ENCODE results near the gene ACADVL.
A peak's percentile ranks its signal among the peaks of the same experiment; 100 is the strongest.

The ACADVL gene

DNA sequence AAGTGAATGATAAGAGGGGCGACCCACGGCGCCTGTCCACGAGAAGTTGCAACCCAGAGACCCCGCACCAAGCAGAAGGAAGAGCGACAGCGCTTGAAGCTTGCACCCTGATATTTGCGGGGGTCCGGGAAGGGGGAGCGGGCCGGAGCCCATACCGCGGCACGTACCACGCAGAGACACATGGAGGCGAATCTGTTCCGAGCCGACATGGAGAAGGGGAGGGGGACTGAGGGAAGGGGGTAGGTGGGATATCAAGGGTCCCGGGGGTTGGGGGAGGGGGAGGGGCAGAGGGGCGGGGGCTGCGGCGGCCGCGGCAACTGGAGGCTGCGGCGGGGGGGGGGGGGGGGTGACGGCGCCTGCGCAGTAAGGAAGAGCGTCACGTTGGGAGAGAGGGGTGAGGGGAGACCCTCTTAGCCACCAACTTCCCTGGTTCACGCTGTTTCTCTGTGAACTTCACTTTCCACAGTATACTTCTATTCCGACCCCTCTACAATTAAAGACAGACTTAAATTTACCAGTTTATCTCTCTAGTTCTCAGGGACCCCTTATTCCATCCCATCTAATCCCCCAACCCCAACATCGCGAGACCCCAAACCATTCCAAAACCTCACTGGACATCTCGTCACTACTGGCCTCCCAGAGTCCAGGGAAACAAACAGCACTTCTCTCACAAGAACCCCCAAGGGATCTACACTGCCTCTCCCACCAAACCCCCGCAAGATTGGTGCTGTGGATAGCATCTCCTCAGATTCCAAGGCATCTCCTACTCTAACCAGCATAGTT, 8.1 kb upstream of the ACADVL start:
- Histone ChIP-seq H3K9ac (ENCODE audit: low read length) (peak overlapping the region; percentile 28), H3K27me3 (ENCODE audit: control insufficient read depth, insufficient read depth, low read length) (no peaks in the 10 kb centered on the region; the same call in 1 of the 2 replicates), H3K27ac (ENCODE audit: low read depth, low read length) (no peak overlapping the region), H3K4me1 (ENCODE audit: control insufficient read depth, insufficient read depth, low read length) (peaks cover 53% of the 10 kb centered on the region), H3K4me3 (ENCODE audit: low read depth, low read length) (peak overlapping the region; percentile 64), H3K9me3 (ENCODE audit: control insufficient read depth, insufficient read depth, low read depth, low read length) (no peaks in the 10 kb centered on the region), H3K36me3 (ENCODE audit: control insufficient read depth, insufficient read depth, low read length) (no peaks in the 10 kb centered on the region)

DNA sequence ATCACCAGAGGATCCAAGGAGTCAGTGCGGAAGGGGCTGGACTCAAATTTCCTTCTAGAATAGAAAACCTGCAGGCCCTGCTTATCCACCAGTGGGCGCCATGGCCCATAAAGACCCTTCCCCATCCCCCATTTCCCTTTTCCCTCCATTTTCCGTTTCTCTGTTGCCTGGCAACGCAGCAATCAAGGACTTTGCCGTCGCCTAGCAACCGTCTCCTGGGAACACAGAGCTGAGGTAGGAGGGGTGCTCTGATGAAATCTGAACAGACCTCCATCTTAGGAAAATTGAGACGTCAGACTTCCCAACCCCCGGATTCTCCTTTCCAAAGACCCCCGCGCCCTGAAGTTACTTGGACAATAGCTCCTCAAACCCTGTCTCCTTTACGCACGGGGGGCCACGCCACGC, 5.8 kb upstream of the ACADVL start:
- Histone ChIP-seq H3K36me3 (ENCODE audit: control insufficient read depth, insufficient read depth, low read length) (no peaks in the 10 kb centered on the region), H3K27me3 (ENCODE audit: control insufficient read depth, insufficient read depth, low read length) (no peaks in the 10 kb centered on the region), H3K4me3 (ENCODE audit: low read depth, low read length) (peak overlapping the region; percentile 61), H3K27ac (ENCODE audit: low read depth, low read length) (peak overlapping the region; percentile 77; the same call in 1 of the 2 replicates), H3K9me3 (ENCODE audit: control insufficient read depth, insufficient read depth, low read depth, low read length) (no peaks in the 10 kb centered on the region), H3K9ac (ENCODE audit: low read length) (peak overlapping the region; percentile 52), H3K4me1 (ENCODE audit: control insufficient read depth, insufficient read depth, low read length) (peaks cover 52% of the 10 kb centered on the region)

GRCh38 chr17:7214300-7215135, 5.2 kb upstream of the ACADVL start:
- peak overlapping the region; percentile 69 for H3K9ac ChIP-seq (ENCODE audit: low read length)
- H3K4me3 ChIP-seq (ENCODE audit: low read depth, low read length) = peak overlapping the region; percentile 69
- H3K36me3 ChIP-seq (ENCODE audit: control insufficient read depth, insufficient read depth, low read length) = no peaks in the 10 kb centered on the region
- peaks cover 53% of the 10 kb centered on the region for H3K4me1 ChIP-seq (ENCODE audit: control insufficient read depth, insufficient read depth, low read length)
- H3K27ac ChIP-seq (ENCODE audit: low read depth, low read length) = peak overlapping the region; percentile 77
- H3K27me3 ChIP-seq (ENCODE audit: control insufficient read depth, insufficient read depth, low read length) = no peaks in the 10 kb centered on the region
- H3K9me3 ChIP-seq (ENCODE audit: control insufficient read depth, insufficient read depth, low read depth, low read length) = no peaks in the 10 kb centered on the region

- Histone ChIP-seq H3K27ac (ENCODE audit: low read depth, low read length) (peak overlapping the region; percentile 28; the same call in 1 of the 2 replicates), H3K4me3 (ENCODE audit: low read depth, low read length) (peak overlapping the region; percentile 69), H3K4me1 (ENCODE audit: control insufficient read depth, insufficient read depth, low read length) (peaks cover 54% of the 10 kb centered on the region), H3K27me3 (ENCODE audit: control insufficient read depth, insufficient read depth, low read length) (no peaks in the 10 kb centered on the region), H3K9me3 (ENCODE audit: control insufficient read depth, insufficient read depth, low read depth, low read length) (no peaks in the 10 kb centered on the region), H3K9ac (ENCODE audit: low read length) (peak overlapping the region; percentile 59), H3K36me3 (ENCODE audit: control insufficient read depth, insufficient read depth, low read length) (no peaks in the 10 kb centered on the region)
Observed at GRCh38 chr17:7215136-7215638, 4.6 kb upstream of the ACADVL start.

DNA sequence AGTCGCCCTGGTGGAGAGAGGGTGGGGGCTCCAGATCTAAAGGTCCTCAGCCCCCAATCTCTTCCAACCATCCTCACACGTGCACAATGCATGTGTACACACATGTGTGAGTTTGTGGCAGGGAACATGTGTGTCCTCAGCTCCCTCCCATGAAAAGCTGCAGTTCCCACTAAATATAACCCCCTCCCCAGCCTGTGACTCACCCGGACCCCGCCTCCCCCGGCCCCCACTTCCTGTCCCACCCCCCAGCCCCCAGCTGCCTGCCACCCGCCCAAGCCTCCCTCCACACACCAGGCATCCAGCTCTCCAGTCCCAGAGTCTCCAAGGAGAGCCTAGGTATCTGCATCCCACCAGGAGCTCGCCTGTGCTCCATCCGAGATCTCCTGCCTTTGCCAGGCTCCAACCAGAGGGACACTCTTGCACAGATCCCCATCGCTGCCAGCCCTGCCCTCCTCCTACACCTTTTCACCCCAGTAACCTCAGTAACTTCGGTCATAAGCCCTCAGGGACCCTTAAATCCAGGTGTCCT, 4.0 kb upstream of the ACADVL start:
- Histone ChIP-seq H3K9me3 (ENCODE audit: control insufficient read depth, insufficient read depth, low read depth, low read length) (no peaks in the 10 kb centered on the region), H3K27ac (ENCODE audit: low read depth, low read length) (peak overlapping the region; percentile 28; the same call in 1 of the 2 replicates), H3K9ac (ENCODE audit: low read length) (peak overlapping the region; percentile 59), H3K27me3 (ENCODE audit: control insufficient read depth, insufficient read depth, low read length) (no peaks in the 10 kb centered on the region), H3K4me1 (ENCODE audit: control insufficient read depth, insufficient read depth, low read length) (peaks cover 52% of the 10 kb centered on the region), H3K36me3 (ENCODE audit: control insufficient read depth, insufficient read depth, low read length) (no peaks in the 10 kb centered on the region), H3K4me3 (ENCODE audit: low read depth, low read length) (peak overlapping the region; percentile 69)

DNA sequence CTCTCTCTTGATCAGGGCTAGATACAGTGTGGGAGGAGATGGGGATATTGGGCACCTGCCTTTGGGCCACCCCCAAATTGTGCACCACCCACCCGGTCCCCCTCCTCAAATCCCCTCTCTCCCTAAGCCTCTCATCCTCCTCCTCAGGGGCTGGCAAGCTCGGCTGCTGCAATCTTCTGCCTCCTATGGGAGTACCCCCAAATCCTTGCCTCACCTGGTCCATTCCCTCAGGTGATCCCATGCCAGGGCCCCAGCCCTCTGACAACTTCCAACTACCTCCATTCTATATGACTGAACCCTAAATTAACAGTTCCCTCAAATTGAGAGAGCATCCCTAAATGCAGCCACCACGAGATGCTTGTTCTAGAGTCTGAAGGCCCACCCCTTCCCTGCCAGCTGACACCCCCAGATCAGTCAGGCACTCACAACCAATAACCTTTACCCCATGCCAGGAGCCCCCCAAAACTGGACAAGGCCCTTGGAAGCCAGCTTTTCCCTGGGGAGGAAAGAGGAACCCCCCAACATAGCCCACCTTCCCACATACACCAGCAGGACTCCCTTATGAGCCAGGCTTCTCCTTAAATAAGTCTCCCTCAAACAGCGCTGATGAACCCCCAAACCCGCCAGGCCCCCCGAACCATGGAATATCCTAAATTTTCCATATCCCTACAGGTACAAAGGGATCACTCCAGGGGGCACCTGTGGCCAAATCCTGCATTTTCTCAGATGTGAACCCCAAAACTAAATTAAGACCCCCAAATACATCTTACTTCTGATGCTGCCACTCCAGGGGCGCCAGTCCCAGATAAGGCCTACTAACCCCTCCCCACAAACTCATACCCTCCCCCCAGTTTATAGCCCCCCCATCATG, 3.3 kb upstream of the ACADVL start:
- Histone ChIP-seq H3K4me1 (ENCODE audit: control insufficient read depth, insufficient read depth, low read length) (peaks cover 54% of the 10 kb centered on the region), H3K27ac (ENCODE audit: low read depth, low read length) (no peak overlapping the region), H3K9ac (ENCODE audit: low read length) (peak overlapping the region; percentile 18)

DNA sequence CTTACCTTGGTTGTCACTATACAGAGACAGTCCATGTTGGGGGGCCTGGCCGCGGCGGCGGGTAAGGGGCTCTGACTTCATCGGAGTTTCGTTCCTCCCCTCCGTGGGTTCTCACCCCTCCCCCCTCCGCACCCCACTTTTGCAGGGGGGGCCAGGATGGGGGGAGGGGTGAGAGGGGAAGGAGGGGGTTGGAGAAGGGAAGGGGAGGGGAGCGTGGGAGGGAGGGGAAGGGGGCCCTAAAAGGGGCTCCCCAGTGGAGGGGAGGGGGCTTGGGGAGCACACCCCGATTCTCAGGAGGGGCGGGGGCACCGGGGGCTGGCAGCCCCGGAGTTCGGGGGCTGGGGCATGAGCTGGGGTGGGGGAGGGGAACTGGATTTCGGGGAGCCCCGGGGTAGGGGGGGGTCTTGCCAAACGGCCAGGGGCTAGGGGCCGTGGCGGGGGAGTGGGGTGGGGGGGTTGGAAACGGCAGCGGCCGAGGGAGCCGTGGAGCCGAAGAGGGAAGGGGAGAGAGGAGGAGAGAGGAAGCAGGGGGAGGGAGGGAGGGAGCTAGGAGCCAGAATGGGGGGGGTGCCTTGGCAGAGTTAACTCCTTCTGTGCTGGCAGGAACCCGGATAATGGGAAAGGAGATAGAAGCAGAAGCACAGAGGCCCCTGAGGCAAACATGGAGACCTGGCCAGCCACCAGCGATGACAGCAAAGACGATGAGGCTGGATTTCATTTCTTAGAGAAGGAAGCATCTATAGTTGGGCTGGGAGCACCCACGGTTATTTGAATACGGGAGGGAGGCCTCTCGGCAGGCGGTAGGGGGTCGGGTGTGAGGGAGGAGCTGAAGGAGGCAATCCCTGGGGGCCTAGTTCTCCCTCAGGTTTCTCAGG, 2.4 kb upstream of the ACADVL start:
- Histone ChIP-seq H3K36me3 (ENCODE audit: control insufficient read depth, insufficient read depth, low read length) (peaks cover 15% of the 10 kb centered on the region), H3K4me1 (ENCODE audit: control insufficient read depth, insufficient read depth, low read length) (peaks cover 48% of the 10 kb centered on the region), H3K9ac (ENCODE audit: low read length) (peak overlapping the region; percentile 38), H3K9me3 (ENCODE audit: control insufficient read depth, insufficient read depth, low read depth, low read length) (no peaks in the 10 kb centered on the region), H3K4me3 (ENCODE audit: low read depth, low read length) (peak overlapping the region; percentile 54), H3K27me3 (ENCODE audit: control insufficient read depth, insufficient read depth, low read length) (no peaks in the 10 kb centered on the region), H3K27ac (ENCODE audit: low read depth, low read length) (no peak overlapping the region)

More for the DNA sequence above, 3.3 kb upstream of the ACADVL start:
- peak overlapping the region; percentile 52 for H3K4me3 ChIP-seq (ENCODE audit: low read depth, low read length)
- no peaks in the 10 kb centered on the region for H3K27me3 ChIP-seq (ENCODE audit: control insufficient read depth, insufficient read depth, low read length)
- no peaks in the 10 kb centered on the region for H3K9me3 ChIP-seq (ENCODE audit: control insufficient read depth, insufficient read depth, low read depth, low read length)
- peaks cover 6% of the 10 kb centered on the region for H3K36me3 ChIP-seq (ENCODE audit: control insufficient read depth, insufficient read depth, low read length)

DNA sequence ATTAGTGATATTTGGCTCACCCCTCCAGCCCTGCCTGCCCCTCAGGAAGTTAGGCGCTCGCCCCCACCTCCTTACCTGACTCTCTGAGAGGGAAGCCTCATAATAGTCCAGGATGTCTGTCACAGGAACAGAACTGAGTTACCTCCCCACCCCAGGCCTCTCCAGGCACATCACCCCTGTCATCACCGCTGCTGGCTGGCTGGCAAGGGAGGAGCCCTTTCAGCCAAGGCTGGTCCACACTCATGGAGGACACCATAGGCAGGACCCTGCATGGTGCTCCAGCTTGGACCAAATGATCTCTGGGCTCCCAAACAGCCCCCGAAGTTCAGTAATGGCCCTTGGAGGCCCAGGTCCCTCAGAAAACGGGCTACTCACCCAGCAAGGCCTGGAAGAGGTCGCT, 1.6 kb upstream of the ACADVL start:
- H3K9ac ChIP-seq (ENCODE audit: low read length) = no peak overlapping the region
- H3K27me3 ChIP-seq (ENCODE audit: control insufficient read depth, insufficient read depth, low read length) = no peaks in the 10 kb centered on the region
- no peaks in the 10 kb centered on the region for H3K9me3 ChIP-seq (ENCODE audit: control insufficient read depth, insufficient read depth, low read depth, low read length)
- no peak overlapping the region for H3K27ac ChIP-seq (ENCODE audit: low read depth, low read length)
- peaks cover 23% of the 10 kb centered on the region for H3K36me3 ChIP-seq (ENCODE audit: control insufficient read depth, insufficient read depth, low read length)
- H3K4me3 ChIP-seq (ENCODE audit: low read depth, low read length) = peak overlapping the region; percentile 54
- peaks cover 47% of the 10 kb centered on the region for H3K4me1 ChIP-seq (ENCODE audit: control insufficient read depth, insufficient read depth, low read length)

DNA sequence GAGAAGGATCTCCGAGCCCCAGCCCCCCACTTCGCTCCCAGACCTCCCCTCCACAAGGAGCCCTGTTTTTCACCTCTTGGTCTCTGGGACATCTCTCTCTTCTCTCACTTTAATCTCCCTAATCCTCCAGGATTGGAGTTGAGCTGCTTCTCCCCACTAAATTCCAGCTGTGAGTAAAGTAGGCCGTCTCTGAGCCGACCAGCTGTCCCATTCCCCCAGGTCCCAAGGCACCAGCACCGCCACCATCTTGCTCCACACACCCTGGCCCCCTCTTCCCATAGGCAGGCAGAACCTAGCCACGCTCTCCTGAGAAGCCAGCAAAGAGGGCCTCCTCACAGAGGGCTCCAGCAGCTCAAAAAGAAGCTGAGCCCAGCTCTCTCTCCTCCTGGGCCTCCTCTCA, 980 bp upstream of the ACADVL start:
- Histone ChIP-seq H3K9me3 (ENCODE audit: control insufficient read depth, insufficient read depth, low read depth, low read length) (no peaks in the 10 kb centered on the region), H3K36me3 (ENCODE audit: control insufficient read depth, insufficient read depth, low read length) (peaks cover 29% of the 10 kb centered on the region), H3K9ac (ENCODE audit: low read length) (no peak overlapping the region), H3K4me3 (ENCODE audit: low read depth, low read length) (no peak overlapping the region), H3K27me3 (ENCODE audit: control insufficient read depth, insufficient read depth, low read length) (no peaks in the 10 kb centered on the region), H3K4me1 (ENCODE audit: control insufficient read depth, insufficient read depth, low read length) (peaks cover 44% of the 10 kb centered on the region), H3K27ac (ENCODE audit: low read depth, low read length) (no peak overlapping the region)
